CD4-positive, alpha-beta T cell treated with Interleukin-4 for 4 hours (primary cell): ENCODE results near the gene CHAT.

Experiments used
- DNase-seq: peaks from one replicate; pipeline ENCODE4 v3.0.0-alpha.2; 2020

CHAT gene

DNA sequence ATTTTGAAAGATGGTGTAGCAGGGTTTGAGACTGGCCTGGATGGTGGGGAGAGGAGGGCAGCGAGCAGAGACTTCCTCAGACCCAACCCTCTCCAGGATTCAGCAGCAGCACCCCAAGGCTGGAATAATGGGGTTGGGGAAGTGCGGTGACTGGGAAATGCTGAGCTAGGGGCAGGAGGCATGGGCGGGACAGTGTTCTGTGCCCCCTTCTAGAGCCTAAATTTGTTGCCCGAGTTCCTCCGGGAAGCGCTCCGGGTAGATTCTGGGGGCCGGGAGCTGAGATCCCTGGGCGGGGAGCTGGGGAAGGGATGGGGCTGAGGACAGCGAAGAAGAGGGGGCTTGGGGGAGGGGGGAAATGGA lies at the start of gene CHAT:
Gene CHAT, plus strand, starts transcription at position 156 of the 360 bp plus-strand sequence. Its CDS starts 153 bp downstream, at position 309.
- no peak for DNase-seq

DNA sequence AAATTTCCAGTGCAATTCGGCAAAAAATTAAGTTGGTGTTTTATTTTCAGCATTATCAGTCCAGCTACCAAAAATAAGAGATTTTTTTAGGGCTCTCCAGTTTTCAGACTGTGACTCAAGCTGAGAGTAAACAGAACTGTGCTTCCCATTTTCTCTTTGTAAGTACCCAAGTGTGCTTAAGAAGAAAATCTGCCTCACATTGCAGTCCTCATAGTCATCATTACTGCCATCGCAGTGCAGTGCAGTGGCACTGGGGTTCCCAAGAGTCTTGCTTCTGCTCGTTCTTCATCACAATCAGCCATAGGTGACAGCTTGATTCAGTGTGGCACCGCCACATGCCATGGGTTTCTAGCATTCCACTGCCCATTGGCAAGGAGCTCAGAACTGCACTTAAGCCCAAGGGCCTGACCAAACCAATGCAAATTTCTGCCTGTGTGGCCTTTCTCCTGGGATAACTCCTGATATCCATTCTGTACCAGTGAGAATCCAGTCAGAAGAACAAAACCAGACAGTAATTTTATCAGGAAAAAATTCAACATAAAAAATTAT lies 49.3 kb upstream of the CHAT start:
- DNase-seq = no peak

DNA sequence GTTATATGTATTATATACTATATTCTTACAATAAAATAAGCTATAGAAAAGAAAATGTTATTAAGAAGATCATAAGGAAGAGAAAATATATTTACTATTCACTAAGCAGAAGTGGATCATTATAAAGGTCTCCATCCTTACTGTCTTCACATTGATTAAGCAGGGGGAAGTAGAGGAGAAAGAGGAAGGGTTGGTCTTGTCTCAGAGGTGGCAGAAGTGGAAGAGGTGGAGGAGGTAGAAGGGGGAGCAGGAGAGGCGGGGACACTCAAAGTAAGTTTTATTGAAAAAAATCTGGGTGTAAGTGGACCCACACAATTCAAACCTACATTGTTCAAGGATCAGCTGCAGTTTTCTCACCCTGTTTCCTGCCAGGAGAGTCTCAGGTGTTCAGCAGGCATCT lies 46.0 kb upstream of the CHAT start:
- DNase-seq = no peak

DNA sequence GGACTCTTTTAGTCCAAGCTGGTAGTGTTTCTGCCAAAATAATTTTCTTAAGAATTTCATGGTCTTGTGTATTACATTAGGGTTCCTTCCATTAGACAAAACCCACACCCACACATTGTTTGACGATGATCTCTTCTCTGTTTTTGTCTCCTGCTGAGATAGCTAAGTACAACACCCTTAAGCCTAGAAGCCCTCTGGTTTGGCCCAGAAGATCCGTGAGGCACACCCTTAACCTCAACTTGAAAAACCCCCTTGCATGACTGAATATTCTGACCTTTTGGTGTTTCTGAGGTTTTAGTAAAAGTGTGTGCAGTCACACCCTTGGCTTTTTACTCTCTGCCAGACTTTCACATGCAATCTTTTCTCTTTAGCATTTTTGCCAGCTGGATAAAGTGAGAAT lies 45.6 kb upstream of the CHAT start:
- no peak for DNase-seq

DNA sequence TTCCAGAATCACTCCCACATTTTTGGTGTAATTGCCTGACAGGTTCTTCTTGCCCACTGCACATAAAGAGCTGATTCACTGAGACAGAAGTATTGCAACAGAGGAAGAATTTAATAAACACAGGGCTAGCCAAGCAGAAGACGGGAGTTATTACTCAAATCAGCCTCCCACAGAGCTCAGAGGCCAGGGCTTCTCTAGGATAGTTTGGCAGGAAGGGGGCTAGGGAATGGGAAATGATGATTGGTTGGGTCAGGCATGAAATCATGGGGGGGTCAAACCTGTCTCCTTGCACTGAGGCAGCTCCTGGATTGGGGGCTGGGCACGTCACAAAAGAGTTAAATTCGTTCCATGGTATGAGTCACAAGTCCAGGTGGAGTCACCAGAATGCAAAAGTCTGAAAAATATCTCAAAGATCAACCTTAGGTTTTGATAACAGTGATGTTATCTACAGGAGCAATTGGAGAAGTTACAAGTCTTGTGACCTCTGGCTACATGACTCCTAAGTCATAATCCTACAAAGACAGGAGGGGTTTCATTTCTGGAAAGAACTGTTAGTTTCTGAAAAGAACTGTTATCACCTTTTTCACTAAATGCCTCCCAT lies 44.7 kb upstream of the CHAT start:
- DNase-seq = no peak

DNA sequence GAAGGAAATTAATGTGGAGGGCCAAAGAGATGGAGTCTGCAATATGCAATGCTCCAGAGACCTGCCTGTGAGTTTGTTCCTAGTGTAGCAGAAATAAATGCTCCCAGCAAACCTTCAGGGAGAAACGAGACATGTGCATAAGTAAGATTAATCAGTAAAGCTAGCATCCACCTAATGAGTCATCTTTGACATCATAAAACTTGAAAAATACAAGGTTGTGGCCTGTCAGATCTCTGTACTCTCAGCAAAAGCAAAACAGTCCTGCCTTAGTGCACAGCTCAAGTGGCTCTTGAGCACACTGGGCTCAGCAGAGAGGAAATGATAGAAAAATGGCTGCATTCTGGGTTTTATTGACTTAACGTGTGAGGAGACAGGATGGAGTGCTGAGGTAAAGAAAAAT lies 42.4 kb upstream of the CHAT start:
- DNase-seq = no peak

DNA sequence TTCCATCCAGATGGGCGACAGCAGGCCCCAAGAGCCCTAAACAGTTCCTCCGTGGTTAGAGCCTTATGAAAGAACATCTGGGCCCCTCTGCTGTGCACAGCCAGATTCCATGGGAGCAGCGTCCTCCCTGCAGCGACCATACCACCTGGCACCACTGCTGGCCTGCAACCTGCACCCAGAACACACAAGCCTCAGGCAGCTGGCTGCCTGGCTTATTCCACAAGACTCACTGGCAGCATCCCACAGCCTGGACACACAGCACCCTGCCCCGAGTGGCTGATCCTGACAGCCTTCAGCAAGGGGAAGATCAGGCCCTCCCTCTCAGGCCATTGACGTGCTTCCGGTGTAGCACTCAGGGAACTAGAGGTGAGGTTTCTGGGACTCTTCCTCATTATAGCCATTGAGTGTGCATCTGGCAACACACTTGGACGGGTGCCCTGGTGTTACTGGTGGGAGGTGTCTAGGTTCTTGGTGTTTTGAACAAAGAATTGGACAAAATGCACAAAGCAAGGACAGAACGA lies 41.2 kb upstream of the CHAT start:
- DNase-seq = no peak

DNA sequence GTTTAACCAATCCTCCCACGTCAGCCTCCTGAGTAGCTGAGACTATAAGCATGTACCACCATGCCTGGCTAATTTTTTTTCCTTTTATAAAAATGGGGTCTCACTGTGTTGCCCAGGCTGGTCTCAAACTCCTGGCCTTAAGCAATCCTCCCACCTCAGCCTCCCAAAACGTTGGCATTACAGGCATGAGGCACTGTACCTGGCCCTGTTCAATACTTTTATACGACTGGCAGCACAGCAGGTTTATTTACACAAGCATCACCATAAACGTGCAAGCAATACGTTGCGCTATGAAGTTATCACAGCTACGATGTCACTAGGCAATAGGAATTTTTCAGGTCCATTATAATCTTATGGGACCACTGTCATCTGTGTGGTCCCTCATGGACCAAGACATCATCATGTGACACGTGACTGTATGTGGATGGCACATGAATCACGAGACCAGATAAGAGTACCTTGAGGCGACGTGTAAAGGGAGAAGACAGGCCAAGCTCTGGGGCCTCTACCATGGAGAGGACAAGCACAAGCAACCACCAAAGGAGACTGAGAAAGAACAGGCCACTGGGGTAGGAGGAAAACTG lies 38.3 kb upstream of the CHAT start:
- no peak for DNase-seq

DNA sequence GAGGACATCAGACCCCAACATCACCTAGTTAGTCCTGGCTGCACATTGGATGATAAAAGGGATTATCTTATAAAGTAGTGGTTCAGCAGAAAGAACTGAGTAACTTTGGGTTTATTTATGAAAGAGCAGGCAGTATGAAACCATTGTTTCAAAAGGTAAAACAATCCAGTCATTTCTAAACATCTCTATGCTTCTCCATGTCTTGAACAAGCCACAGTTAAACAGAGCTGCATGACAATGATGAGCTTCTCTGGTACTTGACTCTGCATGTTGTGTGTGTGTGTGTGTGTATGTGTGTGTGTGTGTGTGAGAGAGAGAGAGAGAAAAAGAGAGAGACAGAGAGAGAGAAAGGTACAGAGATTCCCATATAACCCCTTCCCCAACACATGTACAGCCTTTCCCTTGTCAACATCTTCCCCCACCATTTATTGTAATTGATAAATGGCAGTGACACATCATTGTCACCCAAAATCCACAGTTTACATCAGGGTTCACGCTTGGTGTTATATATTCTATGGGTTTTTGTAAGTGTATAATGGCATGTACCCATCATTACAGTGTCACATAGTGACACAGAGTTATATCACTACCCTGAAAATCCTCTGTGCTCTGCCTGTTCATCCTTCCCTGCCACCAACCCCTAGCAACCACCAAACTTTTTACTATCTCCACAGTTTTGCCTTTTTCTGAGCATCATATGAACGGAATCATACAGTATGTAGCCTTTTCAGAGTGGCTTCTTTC lies 36.5 kb upstream of the CHAT start:
- no peak for DNase-seq

DNA sequence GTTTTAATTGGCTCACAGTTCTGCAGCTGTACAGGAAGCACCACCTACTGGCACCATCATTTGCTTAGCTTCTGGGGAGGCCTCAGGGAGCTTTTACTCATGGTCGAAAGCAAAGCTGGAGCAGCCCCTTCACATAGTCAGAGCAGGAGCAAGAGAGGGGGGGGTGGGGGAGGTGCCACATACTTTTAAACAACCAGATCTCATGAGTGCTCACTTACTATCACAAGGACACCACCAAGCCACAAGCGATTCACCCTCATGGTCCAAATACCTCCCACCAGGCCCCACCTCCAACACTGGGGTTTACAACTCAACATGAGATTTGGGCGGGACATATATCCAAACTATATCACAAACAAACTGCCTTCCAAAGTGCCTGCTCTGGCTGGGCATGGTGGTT lies 35.4 kb upstream of the CHAT start:
- DNase-seq = no peak

DNA sequence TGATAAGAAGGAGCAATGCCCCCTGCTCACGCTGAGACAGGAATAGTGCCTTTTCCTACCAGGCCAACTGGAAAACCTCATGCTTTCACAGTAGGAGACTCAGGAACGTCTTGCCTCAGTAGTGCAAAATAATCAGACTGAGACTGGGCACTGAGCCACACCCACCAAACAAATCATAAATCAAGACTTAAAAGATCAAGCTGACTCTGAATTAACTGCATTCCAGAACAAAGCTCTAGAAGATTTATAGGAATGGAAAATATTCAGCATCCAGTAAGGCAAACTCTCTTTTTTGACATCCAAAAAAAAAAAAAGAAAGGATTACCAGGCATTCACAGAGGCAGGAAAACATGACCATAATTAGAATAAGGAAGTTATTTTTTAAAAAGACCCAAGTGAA lies 34.2 kb upstream of the CHAT start:
- no peak for DNase-seq

DNA sequence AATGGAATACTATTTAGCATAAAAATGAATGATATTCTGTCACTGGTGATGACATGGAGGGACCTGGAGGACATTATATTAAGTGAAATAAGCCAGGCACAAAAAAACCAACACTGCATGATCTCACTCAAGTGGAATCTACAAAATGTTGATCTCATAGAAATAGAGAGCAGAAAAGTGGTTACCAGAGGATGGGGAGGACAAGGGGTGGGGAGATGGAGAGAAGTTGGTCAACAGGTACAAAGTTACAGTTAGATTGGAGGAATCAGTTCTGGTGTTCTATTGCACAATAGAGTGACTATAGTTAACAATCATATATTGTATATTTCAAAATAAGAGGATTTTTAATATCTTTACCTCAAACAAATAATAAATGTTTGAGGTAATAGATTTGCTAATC lies 28.4 kb upstream of the CHAT start:
- DNase-seq = no peak

DNA sequence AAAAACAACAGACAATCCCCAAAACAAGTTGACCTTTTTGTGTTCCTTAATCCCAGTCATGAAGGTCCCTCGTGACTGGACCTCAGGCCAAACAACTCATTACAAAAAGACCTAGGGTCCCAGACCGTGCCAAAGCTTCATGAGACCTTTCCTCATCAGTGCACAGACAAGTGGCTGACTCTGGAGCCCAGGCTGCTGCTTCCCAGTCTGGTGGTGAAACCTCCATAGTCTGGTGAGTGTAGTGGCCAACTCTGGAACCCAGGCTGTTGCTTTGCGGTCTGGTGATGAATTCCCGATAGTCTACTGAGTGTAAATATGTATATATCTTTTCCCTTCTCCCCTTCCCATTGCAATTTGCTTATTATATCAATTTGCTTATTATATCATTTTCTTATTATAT lies 25.9 kb upstream of the CHAT start:
- no peak for DNase-seq

DNA sequence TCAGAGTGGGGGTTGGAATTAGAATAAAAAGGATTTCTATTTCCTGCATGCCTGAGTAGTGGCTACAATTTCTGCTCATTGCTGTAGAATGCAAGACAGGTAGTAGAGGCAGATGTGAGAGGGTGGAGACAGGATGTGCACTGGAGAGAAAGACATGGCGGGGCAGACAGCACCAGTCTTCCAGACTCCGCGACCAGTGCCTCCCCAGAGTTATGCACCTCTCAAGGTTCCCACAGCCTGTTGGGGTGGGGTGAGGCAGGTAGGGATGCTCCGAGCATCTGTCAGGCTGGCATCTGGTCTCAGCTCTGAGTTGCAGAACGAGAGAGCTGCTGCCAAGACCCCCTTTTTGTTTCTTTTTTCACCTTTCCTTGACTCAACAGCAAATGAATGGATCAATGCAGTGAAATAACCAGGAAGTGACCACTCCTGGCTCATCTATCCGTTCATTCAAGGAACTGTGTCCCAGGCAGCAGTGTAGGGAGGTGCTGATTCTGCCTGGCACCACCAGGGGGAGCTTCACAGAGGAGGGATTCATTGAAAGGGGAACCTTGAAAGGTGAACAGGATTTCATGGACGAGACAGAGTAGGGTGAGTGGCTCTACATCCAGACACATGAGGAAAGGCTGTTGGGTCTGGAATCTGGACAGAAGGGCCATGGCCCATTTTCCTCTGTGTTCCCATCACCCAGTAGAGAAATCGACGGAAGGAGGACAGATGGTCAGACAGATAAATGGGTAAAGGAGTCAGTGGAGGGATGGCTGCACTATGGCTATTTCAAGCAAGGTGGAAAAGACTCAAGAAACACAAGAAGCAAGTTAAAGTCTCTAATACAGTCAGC lies 20.9 kb upstream of the CHAT start:
- DNase-seq = peak; percentile 56

DNA sequence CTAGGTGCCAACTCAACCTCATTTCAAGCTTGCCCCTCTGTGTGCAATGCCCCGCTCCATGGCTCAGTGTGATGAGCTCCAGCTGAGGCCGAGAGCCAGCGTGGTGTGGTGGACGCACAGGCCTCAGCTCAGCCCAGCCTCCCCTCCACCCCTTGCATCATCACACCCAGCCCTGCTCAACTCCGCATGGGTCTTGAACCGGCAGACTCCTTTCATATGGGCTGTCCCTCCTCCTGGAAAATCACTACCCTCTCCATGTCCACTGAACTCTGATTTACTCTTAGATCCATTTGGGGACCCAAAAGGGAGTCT lies 20.3 kb upstream of the CHAT start:
- DNase-seq = no peak

DNA sequence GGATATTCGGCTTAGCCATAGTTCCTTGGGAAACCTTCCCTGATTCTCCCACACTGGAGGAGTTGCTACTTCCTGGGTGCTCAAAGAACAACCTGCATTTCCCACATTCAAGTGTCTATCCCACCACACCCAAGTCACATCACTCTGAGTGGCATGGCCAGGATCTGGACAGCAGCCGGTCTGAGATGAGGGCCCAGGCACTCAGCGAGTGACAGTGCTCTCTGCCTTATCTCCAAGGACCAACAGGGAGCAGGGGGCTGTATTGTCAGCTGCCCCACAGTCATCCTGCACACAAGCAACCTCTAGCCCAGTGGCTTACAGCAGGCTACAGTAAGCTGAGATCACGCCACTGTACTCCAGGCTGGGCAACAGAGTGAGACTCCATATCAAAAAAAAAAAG lies 19.8 kb upstream of the CHAT start:
- no peak for DNase-seq

DNA sequence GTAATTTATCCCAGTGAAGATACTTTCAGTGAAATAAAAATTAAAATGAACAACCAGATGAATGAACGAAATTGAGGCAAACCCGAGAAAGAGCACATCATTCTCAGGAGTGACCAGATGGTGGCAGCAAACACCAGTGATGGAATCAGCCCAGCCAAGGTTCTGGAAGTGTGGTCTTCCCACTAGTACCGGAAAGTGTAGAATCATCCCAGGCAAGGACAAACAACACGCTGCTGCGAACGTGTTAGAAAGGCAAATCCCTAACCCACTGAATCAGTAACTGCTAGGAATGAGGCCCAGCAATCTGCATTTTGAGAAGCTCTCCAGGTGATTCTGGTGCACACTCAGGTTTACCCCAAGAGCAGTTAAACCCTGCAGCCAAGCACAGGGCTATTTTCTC lies 19.2 kb upstream of the CHAT start:
- DNase-seq = peak; percentile 38

DNA sequence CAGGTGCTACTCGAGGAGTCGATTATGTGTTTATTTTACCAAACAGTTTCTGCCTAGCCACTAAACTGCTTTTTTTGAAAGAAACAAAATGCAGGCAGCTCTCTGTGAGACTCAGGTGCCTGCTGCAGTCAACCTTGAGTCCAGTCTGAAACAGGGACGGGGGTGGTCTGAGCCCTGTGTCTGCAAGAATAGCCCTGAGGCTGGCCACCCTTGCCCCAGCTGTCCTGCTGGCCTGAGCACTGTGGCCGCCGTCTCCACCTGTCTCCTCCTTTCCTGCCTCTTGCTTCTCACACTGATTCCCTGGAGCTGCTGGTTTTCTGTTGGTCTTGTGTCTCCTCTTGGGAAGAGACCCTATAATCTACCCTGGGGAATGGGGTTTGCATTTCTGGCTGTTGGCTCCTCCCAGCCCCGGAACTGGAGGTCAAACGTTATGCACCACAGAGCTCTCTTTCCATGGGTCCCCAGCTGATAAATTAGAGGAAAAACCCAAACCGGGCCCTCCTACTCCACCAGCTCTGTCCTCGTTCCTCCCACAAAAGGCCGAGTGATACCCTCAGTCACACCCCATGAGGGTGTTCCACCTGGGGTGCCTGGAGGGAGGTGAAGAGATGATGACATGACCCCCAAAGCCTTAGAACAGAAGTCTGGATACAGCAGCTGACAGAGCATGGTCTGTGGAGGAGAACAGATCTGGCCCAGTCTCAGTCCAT lies 18.7 kb upstream of the CHAT start:
- no peak for DNase-seq

DNA sequence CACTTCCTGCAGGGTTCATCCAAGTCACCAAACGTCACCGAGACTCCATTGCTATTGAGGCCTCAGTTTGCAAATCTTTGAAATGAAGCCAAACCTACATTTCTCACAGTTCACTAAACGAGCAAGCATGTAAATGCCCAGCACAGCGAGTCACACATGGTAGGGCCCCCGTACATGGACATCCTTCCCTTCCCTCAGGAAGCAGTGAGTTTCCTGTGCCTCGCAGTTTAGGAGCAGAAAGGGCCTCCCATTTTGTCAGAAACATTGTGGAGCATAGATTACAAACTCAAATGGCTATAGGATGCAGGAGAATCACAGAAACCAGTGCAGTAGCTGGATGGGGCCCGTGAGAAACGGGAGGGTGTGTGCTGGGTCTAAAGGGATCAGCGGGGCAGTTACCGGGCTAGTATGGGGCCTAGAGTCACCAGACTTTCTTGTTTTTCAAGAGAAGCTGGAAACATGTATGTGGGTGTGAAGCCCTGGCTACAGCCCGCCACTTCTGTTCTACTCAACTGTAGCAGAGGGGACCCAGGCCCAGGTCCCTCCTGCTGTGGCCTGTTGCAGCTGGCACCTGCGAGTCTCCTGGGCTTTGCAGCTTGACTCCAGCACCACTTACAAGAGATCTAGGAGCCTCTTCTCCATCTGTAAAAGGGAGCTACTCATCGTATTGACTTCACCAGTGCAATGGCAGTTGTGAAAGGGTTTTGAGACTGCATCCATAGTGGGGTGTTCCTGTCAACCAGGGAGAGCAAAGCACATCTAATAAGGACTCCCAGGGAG lies 17.9 kb upstream of the CHAT start:
- DNase-seq = no peak

DNA sequence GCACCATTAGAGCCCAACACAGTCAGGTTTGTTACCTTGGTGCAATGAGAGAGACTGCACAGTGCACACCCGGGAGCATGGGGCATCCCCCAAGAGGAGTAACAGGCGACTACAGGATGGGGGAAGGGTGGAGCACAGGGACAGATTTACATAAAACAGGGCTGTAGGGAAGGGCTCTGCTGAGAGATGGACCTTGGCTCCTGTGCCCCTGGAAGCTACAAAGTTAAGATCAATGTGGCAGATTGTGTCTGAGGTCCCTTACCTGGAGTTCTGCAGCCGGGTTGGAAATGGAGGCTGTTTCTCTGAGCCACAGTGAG lies 17.4 kb upstream of the CHAT start:
- DNase-seq = no peak

DNA sequence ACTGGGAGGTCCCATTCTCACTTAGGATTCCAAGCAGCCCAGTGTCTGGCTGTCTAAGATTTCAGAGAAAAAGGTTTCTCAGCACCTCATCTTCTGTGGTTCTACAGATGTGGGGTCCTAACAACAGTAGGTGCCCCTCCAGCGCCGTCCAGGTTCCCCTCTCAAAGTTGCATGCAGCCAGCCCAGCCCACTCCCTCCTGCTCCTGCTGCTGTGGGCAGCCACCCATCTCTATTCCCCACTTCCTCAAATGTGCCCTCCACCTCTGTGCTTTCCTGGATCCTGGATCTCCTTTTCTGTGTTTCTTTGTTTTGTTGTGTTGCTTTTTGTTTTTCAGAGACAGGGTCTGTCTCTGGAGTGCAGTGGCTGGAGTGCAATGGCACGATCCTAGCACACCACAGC lies 17.0 kb upstream of the CHAT start:
- DNase-seq = no peak
